Tibial artery (tissue), 4 donors: ENCODE data around the gene STAT5B.

Source experiments
- DNase-seq, 2 donors: peaks; one replicate each; pipeline ENCODE4 v3.0.0-alpha.2; 2019
- H3K27ac ChIP-seq, 2 donors: fragments of 200-600 bp; sonication (generic) in 1 of 2; 1 replicate in 1 of 2; 2 replicates in 1 of 2; pipeline ENCODE4 v1.5.1; 2018 to 2019; ENCODE audit warnings: mild to moderate bottlenecking in 1 of 2
- H3K27me3 ChIP-seq, 2 donors: fragments of 200-600 bp; sonication (generic) in 1 of 2; one replicate each; pipeline versions ENCODE4 v1.5.1 to v1.6.0; 2016 to 2019
- H3K36me3 ChIP-seq, 3 donors: fragments of 200-600 bp; sonication (generic) in 2 of 3; one replicate each; pipeline ENCODE4 v1.5.1; 2016 to 2019; ENCODE audit warnings: mild to moderate bottlenecking in 2 of 3
- H3K4me1 ChIP-seq, 4 donors: fragments of 200-600 bp; sonication (generic) in 2 of 4; 1 replicate in 3 of 4; 2 replicates in 1 of 4; pipeline ENCODE4 v1.5.1; 2016 to 2019
- H3K4me3 ChIP-seq, 2 donors: fragments of 200-600 bp; sonication (generic) in 1 of 2; 1 replicate in 1 of 2; 2 replicates in 1 of 2; pipeline ENCODE4 v1.5.1; 2018 to 2019; ENCODE audit warnings: mild to moderate bottlenecking in 2 of 2
- H3K9me3 ChIP-seq, 3 donors: fragments of 200-600 bp; sonication (generic) in 1 of 3; one replicate each; pipeline ENCODE4 v1.5.1; 2016 to 2019
- CTCF ChIP-seq, 2 experiments: fragments of 200-600 bp in 1 of 2; fragments of 450-650 bp in 1 of 2; IDR thresholded peaks; one replicate each; pipeline ENCODE4 v1.5.1; 2017 to 2019; ENCODE audit warnings: antibody characterized with exemption in 2 of 2, mild to moderate bottlenecking in 1 of 2, moderate library complexity in 1 of 2
- intact Hi-C: fragments of 100-400 bp; cut with DNase I; formaldehyde crosslinking; loops from one replicate; pipeline ENCODE4 v1.15.0; 2023; ENCODE audit warnings: low total_unique reads

The STAT5B gene

GRCh38 chr17:42287977-42288802 is 12.0 kb upstream of the STAT5B start, which contains the start of gene STAT5A:
TSS of gene STAT5A (plus strand) at chr17:42288498. CDS start at chr17:42289412, 914 bp downstream.
- intact Hi-C loops: no loop called here
- no peak for TF ChIP-seq CTCF (IDR thresholded peaks at IDR 0.05)
- DNase-seq: peak; percentile 94 to 96
- peaks cover 0 to 43% (median 33%) of the 10 kb centered on the region in 4 donors for H3K4me1 ChIP-seq
- H3K4me3 ChIP-seq: peak within 1 kb of the TSS; percentile 69 to 93
- peak within 1 kb of the TSS; percentile 92 to 94 for H3K27ac ChIP-seq
- no peaks in the 10 kb centered on the region for H3K27me3 ChIP-seq
- H3K9me3 ChIP-seq: no peaks in the 10 kb centered on the region
- H3K36me3 ChIP-seq: peaks cover 0 to 15% (median 15%) of the 10 kb centered on the region in 3 donors

- no peaks in the 10 kb centered on the region for H3K27me3 ChIP-seq
- DNase-seq: peak; percentile 73 to 90
- TF ChIP-seq CTCF (IDR thresholded peaks at IDR 0.05): no peak
- peaks cover 0 to 8% (median 7%) of the 10 kb centered on the region in 3 donors for H3K36me3 ChIP-seq
- H3K4me3 ChIP-seq: peak overlapping the region; percentile 69 to 93
- peaks cover 0 to 44% (median 33%) of the 10 kb centered on the region in 4 donors for H3K4me1 ChIP-seq
- no peaks in the 10 kb centered on the region for H3K9me3 ChIP-seq
- peak overlapping the region; percentile 92 to 94 for H3K27ac ChIP-seq
- intact Hi-C loops: no loop called here
Observed at GRCh38 chr17:42287305-42287976, 11.2 kb upstream of the STAT5B start.

GRCh38 chr17:42286411-42287221 is 10.4 kb upstream of the STAT5B start:
- Histone ChIP-seq H3K4me3 (peak overlapping the region; percentile 69 to 93), H3K4me1 (peaks cover 0 to 44% (median 33%) of the 10 kb centered on the region in 4 donors), H3K27me3 (no peaks in the 10 kb centered on the region), H3K36me3 (no peaks in the 10 kb centered on the region), H3K27ac (peak overlapping the region; percentile 92 to 94), H3K9me3 (no peaks in the 10 kb centered on the region)
- peak; percentile 64 to 69 for DNase-seq
- intact Hi-C loops: no loop called here
- TF ChIP-seq CTCF (IDR thresholded peaks at IDR 0.05): no peak

GRCh38 chr17:42285346-42286050 is 9.3 kb upstream of the STAT5B start:
- H3K4me3 ChIP-seq: no peak overlapping the region
- DNase-seq: no peak
- H3K4me1 ChIP-seq: peaks cover 0 to 44% (median 33%) of the 10 kb centered on the region in 4 donors
- H3K36me3 ChIP-seq: no peaks in the 10 kb centered on the region
- H3K27me3 ChIP-seq: no peaks in the 10 kb centered on the region
- no peak for TF ChIP-seq CTCF (IDR thresholded peaks at IDR 0.05)
- intact Hi-C loops: no loop called here
- peak overlapping the region in 1 of 2 donors; percentile 92 for H3K27ac ChIP-seq
- no peaks in the 10 kb centered on the region for H3K9me3 ChIP-seq

DNA sequence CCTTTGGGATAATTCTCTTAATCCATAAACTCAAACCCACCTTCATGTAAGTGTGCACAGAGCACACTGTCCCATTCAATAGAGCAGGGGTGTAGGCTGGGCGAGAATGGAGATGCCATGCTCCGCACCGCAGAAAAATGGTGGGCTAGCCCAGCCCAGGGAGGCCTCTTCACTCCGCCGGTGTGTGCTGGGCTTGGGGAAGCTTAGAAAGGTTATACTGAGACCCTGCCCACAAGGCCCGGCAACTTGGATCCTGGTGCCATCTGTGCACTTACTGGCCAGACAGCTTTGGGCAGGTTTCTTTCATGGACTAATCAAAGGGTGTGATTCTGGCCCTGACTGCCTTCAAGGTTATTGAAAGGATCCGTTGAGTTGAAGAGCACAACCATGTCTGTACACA is 8.4 kb upstream of the STAT5B start:
- TF ChIP-seq CTCF (IDR thresholded peaks at IDR 0.05): no peak
- Histone ChIP-seq H3K4me3 (no peak overlapping the region), H3K36me3 (no peaks in the 10 kb centered on the region), H3K4me1 (peaks cover 0 to 39% (median 27%) of the 10 kb centered on the region in 4 donors), H3K9me3 (no peaks in the 10 kb centered on the region), H3K27ac (no peak overlapping the region), H3K27me3 (no peaks in the 10 kb centered on the region)
- DNase-seq: no peak
- intact Hi-C loops: no loop called here
